Ovary (tissue), 9 donors: ENCODE results near the gene PIAS1. TPM values are rescaled to one million over a fixed set of nuclear protein-coding genes. Genes with fewer than 3 reads are reported as not detected.

Experiments used
- DNase-seq, 5 donors: peaks; one replicate each; pipeline ENCODE4 v3.0.0-alpha.2; 2019 to 2020
- H3K27ac ChIP-seq, 2 donors: fragments of 200-600 bp; one replicate each; pipeline versions ENCODE4 v1.5.1 to v1.8.0; 2019 to 2022
- H3K27me3 ChIP-seq: fragments of 200-600 bp; one replicate; pipeline ENCODE4 v1.8.0; 2022
- H3K36me3 ChIP-seq: fragments of 200-600 bp; sonication (generic); one replicate; pipeline ENCODE4 v1.5.1; 2019
- H3K4me1 ChIP-seq: one replicate; pipeline ENCODE4 v1.8.1; 2013; ENCODE audit warnings: mild to moderate bottlenecking, moderate library complexity; ENCODE audit not compliant: insufficient read depth
- H3K4me3 ChIP-seq: fragments of 200-600 bp; sonication (generic); one replicate; pipeline ENCODE4 v1.5.1; 2017
- H3K9me3 ChIP-seq, 2 donors: fragments of 200-600 bp in 1 of 2; sonication (generic) in 1 of 2; one replicate each; pipeline versions ENCODE4 v1.5.1 to v1.8.1; 2013 to 2019; ENCODE audit warnings: mild to moderate bottlenecking in 1 of 2, moderate library complexity in 1 of 2
- EP300 ChIP-seq: sonication (generic); formaldehyde crosslinking; IDR thresholded peaks from one replicate; pipeline ENCODE4 v1.6.1; 2017; ENCODE audit warnings: antibody characterized with exemption
- POLR2A ChIP-seq: fragments of 450-650 bp; IDR thresholded peaks from one replicate; pipeline ENCODE4 v1.6.1; 2017; ENCODE audit warnings: antibody characterized with exemption, mild to moderate bottlenecking, moderate library complexity
- WGBS, 3 donors: extraction: QIAGEN DNeasy Blood & Tissue Kit in 1 of 3; methylation state at CpG; one replicate each; pipeline versions ENCODE4 v1.1.5 to v1.1.7; 2013 to 2017; 5-methylcytosine and 5-hydroxymethylcytosine counted together
- intact Hi-C, 4 donors: fragments of 100-400 bp; cut with DNase I; formaldehyde crosslinking; loops; one replicate each; pipeline versions ENCODE4 v1.11.0 to v1.15.1; 2022 to 2023
- polyA plus RNA-seq, 2 donors: library from polyadenylated mRNA; stranded (reverse); fragments of 200-250 nt in 1 of 2; fragments of 350-450 nt in 1 of 2; fragmentation: Illumina TruSeq in 1 of 2; extraction: RNeasy Lipid Tissue Mini Kit (QIAGEN cat#74804) in 1 of 2; gene quantifications; one replicate each; pipeline ENCODE4 v1.2.3, GENCODE V29; 2013 to 2014
- total RNA-seq, 7 donors: library from RNA; depleted of rRNA in 2 of 7; stranded (reverse); fragments of >200 nt in 2 of 7; fragmentation: NEBNext Ultra II Directional in 3 of 7; extraction: Animal tissue kit (Norgen Biotek cat#: 25700) in 3 of 7; gene quantifications; one replicate each; pipeline versions ENCODE4 v1.1.0 to v1.2.4, GENCODE V29; 2016 to 2023
- TF ChIP-seq, protein P1 (sequence below), 3 donors: fragments of 450-650 bp in 2 of 3; fragments of 200-600 bp in 1 of 3; IDR thresholded peaks; one replicate each; pipeline versions ENCODE4 v1.5.1 to v1.8.0; 2016 to 2022; ENCODE audit warnings: antibody characterized with exemption in 3 of 3, mild to moderate bottlenecking in 1 of 3
- donor health status: DM: no; HTN: no; CAD: no; lungs with moderate emphysema.
- donor health status: DM: no; HTN: no; CAD: no.
- donor health status: Bipolar disorder and iron deficiency.
- donor health status: DM: yes; HTN: yes; CAD: no.
- donor health status: DM: no; HTN: no; CAD: no.
- donor health status: DM: yes; HTN: yes; CAD: no.

PIAS1 gene
- total and polyA plus RNA-seq, 9 donors: 18.6 to 75.4 (median 48.6) TPM

- H3K4me1 ChIP-seq: no peaks in the 10 kb centered on the region
- no peaks in the 10 kb centered on the region for H3K36me3 ChIP-seq
- no peak for TF ChIP-seq POLR2A
- TF ChIP-seq EP300: no peak
- TF ChIP-seq, protein P1, sequence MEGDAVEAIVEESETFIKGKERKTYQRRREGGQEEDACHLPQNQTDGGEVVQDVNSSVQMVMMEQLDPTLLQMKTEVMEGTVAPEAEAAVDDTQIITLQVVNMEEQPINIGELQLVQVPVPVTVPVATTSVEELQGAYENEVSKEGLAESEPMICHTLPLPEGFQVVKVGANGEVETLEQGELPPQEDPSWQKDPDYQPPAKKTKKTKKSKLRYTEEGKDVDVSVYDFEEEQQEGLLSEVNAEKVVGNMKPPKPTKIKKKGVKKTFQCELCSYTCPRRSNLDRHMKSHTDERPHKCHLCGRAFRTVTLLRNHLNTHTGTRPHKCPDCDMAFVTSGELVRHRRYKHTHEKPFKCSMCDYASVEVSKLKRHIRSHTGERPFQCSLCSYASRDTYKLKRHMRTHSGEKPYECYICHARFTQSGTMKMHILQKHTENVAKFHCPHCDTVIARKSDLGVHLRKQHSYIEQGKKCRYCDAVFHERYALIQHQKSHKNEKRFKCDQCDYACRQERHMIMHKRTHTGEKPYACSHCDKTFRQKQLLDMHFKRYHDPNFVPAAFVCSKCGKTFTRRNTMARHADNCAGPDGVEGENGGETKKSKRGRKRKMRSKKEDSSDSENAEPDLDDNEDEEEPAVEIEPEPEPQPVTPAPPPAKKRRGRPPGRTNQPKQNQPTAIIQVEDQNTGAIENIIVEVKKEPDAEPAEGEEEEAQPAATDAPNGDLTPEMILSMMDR (IDR thresholded peaks at IDR 0.05): no peak
- no peaks in the 10 kb centered on the region for H3K27me3 ChIP-seq
- intact Hi-C loops: no loop called here
- DNase-seq: no peak
- H3K27ac ChIP-seq: no peak overlapping the region
- no peaks in the 10 kb centered on the region for H3K9me3 ChIP-seq
- 86 to 89% (median 89%) methylated on average over 2 of the region's 2 CpGs for WGBS, 3 donors
- H3K4me3 ChIP-seq: no peak overlapping the region
Observed at GRCh38 chr15:68038246-68038645, 15.9 kb upstream of the PIAS1 start.

DNA sequence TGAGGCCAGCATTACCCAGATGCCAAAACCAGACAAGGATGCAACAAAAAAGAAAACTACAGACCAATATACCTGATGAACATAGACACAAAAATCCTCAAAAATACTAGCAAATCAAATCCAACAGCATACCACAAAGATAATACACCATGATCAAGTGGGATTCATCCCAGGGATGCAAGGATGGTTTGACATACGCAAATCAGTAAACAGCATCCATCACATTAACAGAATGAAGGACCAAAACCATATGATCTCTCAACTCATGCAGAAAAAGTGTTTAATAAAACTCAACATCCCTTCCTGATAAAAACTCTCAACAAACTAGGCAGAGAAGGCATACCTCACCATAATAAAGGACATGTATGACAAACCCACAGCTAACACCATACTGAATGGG is 14.0 kb upstream of the PIAS1 start:
- no peaks in the 10 kb centered on the region for H3K36me3 ChIP-seq
- 95 to 97% (median 97%) methylated on average over 1 of the region's 1 CpG for WGBS, 3 donors
- intact Hi-C loops: no loop called here
- no peak for DNase-seq
- no peak overlapping the region for H3K4me3 ChIP-seq
- TF ChIP-seq POLR2A (no peak), EP300 (no peak)
- TF ChIP-seq, protein P1 (IDR thresholded peaks at IDR 0.05): no peak
- H3K27me3 ChIP-seq: no peaks in the 10 kb centered on the region
- no peaks in the 10 kb centered on the region for H3K9me3 ChIP-seq
- no peaks in the 10 kb centered on the region for H3K4me1 ChIP-seq
- H3K27ac ChIP-seq: no peak overlapping the region

DNA sequence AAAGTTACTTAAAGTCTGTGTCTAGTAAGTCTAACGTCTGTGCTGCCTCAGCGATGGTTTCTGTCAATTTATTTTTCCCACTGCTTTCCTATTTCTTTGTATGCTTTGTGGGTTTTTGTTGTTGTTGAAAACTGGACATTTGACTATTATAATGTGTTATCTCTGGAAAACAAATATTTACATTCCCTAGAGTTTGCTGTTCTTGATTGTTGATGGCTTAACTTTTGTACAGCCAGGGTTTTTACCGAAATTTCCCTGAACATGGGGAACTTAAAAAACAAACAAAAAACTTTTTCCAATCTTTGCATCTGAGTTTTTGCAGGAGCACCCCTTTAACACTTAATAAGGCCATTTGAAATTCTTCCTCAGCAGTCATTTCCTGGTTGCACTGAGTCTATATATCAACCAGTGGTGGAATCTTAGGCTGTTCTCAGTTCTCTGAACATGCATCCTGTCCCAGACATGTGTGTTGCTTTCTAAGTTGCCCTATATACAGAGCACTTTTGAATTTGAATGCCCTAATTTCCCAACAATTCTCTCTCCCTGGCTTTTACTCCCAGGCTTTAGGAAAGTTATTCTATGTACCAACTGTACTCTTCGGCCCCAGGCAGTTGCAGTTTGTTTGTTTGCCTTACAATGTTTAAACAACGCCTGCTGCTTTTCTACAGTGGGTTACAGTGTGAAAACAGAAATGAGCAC is 11.8 kb upstream of the PIAS1 start:
- Histone ChIP-seq H3K36me3 (no peaks in the 10 kb centered on the region), H3K9me3 (no peaks in the 10 kb centered on the region), H3K4me1 (no peaks in the 10 kb centered on the region), H3K27ac (no peak overlapping the region), H3K27me3 (no peaks in the 10 kb centered on the region), H3K4me3 (no peak overlapping the region)
- intact Hi-C loops: no loop called here
- no peak for DNase-seq
- WGBS, 3 donors: 31 to 54% (median 38%) methylated on average over 5 of the region's 5 CpGs
- TF ChIP-seq POLR2A (no peak), EP300 (no peak)
- TF ChIP-seq, protein P1 (IDR thresholded peaks at IDR 0.05): no peak

- H3K27ac ChIP-seq: no peak overlapping the region
- H3K4me1 ChIP-seq: no peaks in the 10 kb centered on the region
- H3K27me3 ChIP-seq: no peaks in the 10 kb centered on the region
- TF ChIP-seq, protein P1 (IDR thresholded peaks at IDR 0.05): no peak
- TF ChIP-seq EP300 (no peak), POLR2A (no peak)
- no peaks in the 10 kb centered on the region for H3K36me3 ChIP-seq
- DNase-seq: no peak
- H3K4me3 ChIP-seq: no peak overlapping the region
- H3K9me3 ChIP-seq: no peaks in the 10 kb centered on the region
- 82 to 86% (median 85%) methylated on average over 3 of the region's 3 CpGs for WGBS, 3 donors
- intact Hi-C loops: no loop called here
Observed at GRCh38 chr15:68042855-68043222, 11.3 kb upstream of the PIAS1 start.
